ENCODE results near the gene TMPRSS13. TPM values are rescaled to one million over a fixed set of nuclear protein-coding genes. Genes with fewer than 3 reads are reported as not detected.

The TMPRSS13 gene
- total RNA-seq, 2 experiments from 2014 or later, result 0.99 to 1.4 TPM

DNA sequence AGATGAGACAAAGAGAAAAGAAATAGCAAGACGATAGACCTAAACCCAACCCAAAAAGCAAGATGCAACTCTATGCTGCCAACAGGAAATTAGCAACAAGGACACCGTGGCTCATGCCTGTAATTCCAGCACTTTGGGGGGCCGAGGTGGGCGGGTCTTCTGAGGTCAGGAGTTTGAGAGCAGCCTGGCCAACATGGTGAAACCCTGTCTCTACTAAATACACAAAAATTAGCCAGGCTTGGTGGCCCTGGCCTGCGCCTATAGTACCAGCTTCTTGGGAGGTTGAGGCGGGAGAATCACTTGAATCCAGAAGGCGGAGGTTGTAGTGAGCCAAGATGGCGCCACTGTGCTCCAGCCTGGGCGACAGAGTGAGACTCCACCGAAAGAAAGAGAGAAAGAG lies 32.7 kb upstream of the TMPRSS13 start:
- no peak overlapping the region for H3K27ac Mint-ChIP-seq
- H3K36me3 ChIP-seq (ENCODE audit: insufficient read depth, low read length), result no peaks in the 10 kb centered on the region
- DNase-seq, result no peak
- H3K36me3 Mint-ChIP-seq (ENCODE audit: low read depth), result peaks cover 23% of the 10 kb centered on the region
- CTCF ChIA-PET, result interaction anchor here (0.7 kb wide), 1 partner anchor 11 kb away, joined by 4 read pairs; no protein-coding TSS in a partner anchor
- H3K4me3 ChIP-seq (ENCODE audit: low read length), result no peak overlapping the region
- H3K27ac ChIP-seq (ENCODE audit: low read depth in 1 of 2, low read length in 2 of 2), result no peak overlapping the region
- peaks cover 0 to 8% of the 10 kb centered on the region in 2 experiments for H3K9me3 ChIP-seq (ENCODE audit: control insufficient read depth in 1 of 2, insufficient read depth in 1 of 2, low read length in 2 of 2)
- H3K27me3 ChIP-seq (ENCODE audit: control insufficient read depth in 1 of 2, insufficient read depth in 2 of 2, low read length in 2 of 2), result no peaks in the 10 kb centered on the region
- peaks cover 3% of the 10 kb centered on the region for H3K4me1 ChIP-seq (ENCODE audit: insufficient read depth, low read length)
- no peak for ATAC-seq (ENCODE audit: poor library complexity)
- intact Hi-C loops (cut with DNase I, micrococcal nuclease), result no loop called here
- peaks cover 53% of the 10 kb centered on the region for H3K4me1 Mint-ChIP-seq (ENCODE audit: low read depth)
- TF ChIP-seq, protein P1, sequence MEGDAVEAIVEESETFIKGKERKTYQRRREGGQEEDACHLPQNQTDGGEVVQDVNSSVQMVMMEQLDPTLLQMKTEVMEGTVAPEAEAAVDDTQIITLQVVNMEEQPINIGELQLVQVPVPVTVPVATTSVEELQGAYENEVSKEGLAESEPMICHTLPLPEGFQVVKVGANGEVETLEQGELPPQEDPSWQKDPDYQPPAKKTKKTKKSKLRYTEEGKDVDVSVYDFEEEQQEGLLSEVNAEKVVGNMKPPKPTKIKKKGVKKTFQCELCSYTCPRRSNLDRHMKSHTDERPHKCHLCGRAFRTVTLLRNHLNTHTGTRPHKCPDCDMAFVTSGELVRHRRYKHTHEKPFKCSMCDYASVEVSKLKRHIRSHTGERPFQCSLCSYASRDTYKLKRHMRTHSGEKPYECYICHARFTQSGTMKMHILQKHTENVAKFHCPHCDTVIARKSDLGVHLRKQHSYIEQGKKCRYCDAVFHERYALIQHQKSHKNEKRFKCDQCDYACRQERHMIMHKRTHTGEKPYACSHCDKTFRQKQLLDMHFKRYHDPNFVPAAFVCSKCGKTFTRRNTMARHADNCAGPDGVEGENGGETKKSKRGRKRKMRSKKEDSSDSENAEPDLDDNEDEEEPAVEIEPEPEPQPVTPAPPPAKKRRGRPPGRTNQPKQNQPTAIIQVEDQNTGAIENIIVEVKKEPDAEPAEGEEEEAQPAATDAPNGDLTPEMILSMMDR (IDR thresholded peaks at IDR 0.05), result no peak
- H3K4me3 Mint-ChIP-seq, result no peak overlapping the region
- POLR2A ChIA-PET, result no interaction called here
- no peaks in the 10 kb centered on the region for H3K27me3 Mint-ChIP-seq
- peaks cover 12% of the 10 kb centered on the region for H3K9me3 Mint-ChIP-seq

DNA sequence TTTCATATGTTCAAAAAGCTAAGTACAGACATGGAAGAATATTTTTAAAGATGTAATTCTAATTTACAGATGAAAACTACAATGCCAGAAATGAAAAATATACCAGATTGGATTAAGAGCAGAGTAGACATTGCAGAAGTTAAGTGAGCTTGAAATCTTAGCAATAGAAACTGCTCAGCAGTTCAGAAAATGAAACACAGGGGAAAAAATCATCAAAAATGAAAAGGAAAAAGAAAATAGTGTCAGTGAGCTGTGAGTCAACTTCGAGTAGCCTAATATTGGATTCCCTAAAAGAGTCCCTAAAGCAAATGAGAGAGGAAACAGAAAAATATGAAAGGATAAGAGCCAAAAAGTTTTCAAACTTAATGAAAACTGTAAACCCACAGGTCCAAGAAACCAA lies 31.2 kb upstream of the TMPRSS13 start:
- peaks cover 29% of the 10 kb centered on the region for H3K36me3 Mint-ChIP-seq (ENCODE audit: low read depth)
- H3K9me3 Mint-ChIP-seq, result peaks cover 14% of the 10 kb centered on the region
- no peaks in the 10 kb centered on the region for H3K27me3 Mint-ChIP-seq
- intact Hi-C loops (cut with DNase I, micrococcal nuclease), result no loop called here
- Histone ChIP-seq H3K4me3 (ENCODE audit: low read length) (no peak overlapping the region), H3K4me1 (ENCODE audit: insufficient read depth, low read length) (peaks cover 3% of the 10 kb centered on the region), H3K27me3 (ENCODE audit: control insufficient read depth in 1 of 2, insufficient read depth in 2 of 2, low read length in 2 of 2) (no peaks in the 10 kb centered on the region), H3K9me3 (ENCODE audit: control insufficient read depth in 1 of 2, insufficient read depth in 1 of 2, low read length in 2 of 2) (peaks cover 0 to 8% of the 10 kb centered on the region in 2 experiments), H3K36me3 (ENCODE audit: insufficient read depth, low read length) (no peaks in the 10 kb centered on the region), H3K27ac (ENCODE audit: low read depth in 1 of 2, low read length in 2 of 2) (no peak overlapping the region)
- ChIA-PET CTCF (interaction anchor here (1.0 to 2.0 kb wide), 3 partner anchors 10 to 153 kb away, joined by 3 to 12 read pairs (median 3); no protein-coding TSS in a partner anchor), POLR2A (interaction anchor here (1.0 to 1.9 kb wide), 4 partner anchors 9 to 145 kb away, joined by 3 to 13 read pairs (median 6); partner anchors contain the start of gene IL10RA)
- ATAC-seq (ENCODE audit: poor library complexity) (no peak), DNase-seq (no peak)
- no peak overlapping the region for H3K27ac Mint-ChIP-seq
- TF ChIP-seq, protein P1 (IDR thresholded peaks at IDR 0.05), result no peak
- H3K4me3 Mint-ChIP-seq, result no peak overlapping the region
- peaks cover 66% of the 10 kb centered on the region for H3K4me1 Mint-ChIP-seq (ENCODE audit: low read depth)

DNA sequence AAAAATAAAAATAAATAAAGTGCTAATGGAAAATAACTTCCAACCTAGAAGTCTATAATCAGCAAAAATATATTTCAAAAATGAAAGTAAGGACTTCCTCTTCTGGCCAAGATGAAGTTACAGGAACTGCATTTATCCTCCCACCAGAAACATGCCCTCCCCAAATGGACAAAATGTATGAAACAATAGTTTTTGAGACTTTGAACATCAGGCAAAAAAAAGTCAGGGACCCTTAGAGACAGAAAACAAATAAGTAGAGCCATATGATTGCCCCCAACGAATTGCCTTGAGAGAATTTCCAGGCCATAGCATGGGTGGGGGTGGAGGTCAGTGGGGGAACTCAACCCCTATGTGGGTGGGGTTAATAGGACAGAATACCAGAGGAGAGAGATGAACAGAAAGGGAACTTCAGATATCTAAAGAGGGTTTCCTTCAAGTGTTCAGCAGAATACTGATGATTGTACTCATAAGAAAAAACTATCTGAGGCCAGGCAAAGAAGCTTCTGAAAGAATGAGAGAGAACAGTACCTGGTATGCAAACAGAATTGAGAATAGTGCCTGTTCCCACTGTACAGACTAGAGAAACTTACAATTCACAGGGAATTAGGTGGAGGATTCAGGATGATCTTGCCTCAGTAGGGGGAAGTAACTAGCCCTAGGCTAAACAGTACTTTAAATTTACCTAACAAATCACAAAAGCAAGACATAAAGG lies 30.4 kb upstream of the TMPRSS13 start:
- H3K4me3 Mint-ChIP-seq, result no peak overlapping the region
- POLR2A ChIA-PET, result interaction anchor here (1.0 to 1.9 kb wide), 4 partner anchors 9 to 144 kb away, joined by 3 to 13 read pairs (median 6); partner anchors contain the start of gene IL10RA

More for the DNA sequence above, 30.4 kb upstream of the TMPRSS13 start:
- Mint-ChIP-seq H3K27ac (no peak overlapping the region), H3K27me3 (no peaks in the 10 kb centered on the region), H3K4me1 (ENCODE audit: low read depth) (peaks cover 73% of the 10 kb centered on the region), H3K9me3 (peaks cover 14% of the 10 kb centered on the region), H3K36me3 (ENCODE audit: low read depth) (peaks cover 29% of the 10 kb centered on the region)
- ATAC-seq (ENCODE audit: poor library complexity), result no peak
- H3K27ac ChIP-seq (ENCODE audit: low read depth in 1 of 2, low read length in 2 of 2), result no peak overlapping the region
- TF ChIP-seq, protein P1 (IDR thresholded peaks at IDR 0.05), result no peak
- no peaks in the 10 kb centered on the region for H3K27me3 ChIP-seq (ENCODE audit: control insufficient read depth in 1 of 2, insufficient read depth in 2 of 2, low read length in 2 of 2)
- peaks cover 0 to 8% of the 10 kb centered on the region in 2 experiments for H3K9me3 ChIP-seq (ENCODE audit: control insufficient read depth in 1 of 2, insufficient read depth in 1 of 2, low read length in 2 of 2)
- CTCF ChIA-PET, result interaction anchor here (2.0 kb wide), 1 partner anchor 13 kb away, joined by 12 read pairs; no protein-coding TSS in a partner anchor
- H3K4me1 ChIP-seq (ENCODE audit: insufficient read depth, low read length), result peaks cover 5% of the 10 kb centered on the region
- DNase-seq, result no peak
- intact Hi-C loops (cut with DNase I, micrococcal nuclease), result loop anchor here in 1 of 2 experiments (2.0 kb wide), 1 partner anchor 13 kb away; no protein-coding TSS in a partner anchor
- H3K4me3 ChIP-seq (ENCODE audit: low read length), result no peak overlapping the region
- no peaks in the 10 kb centered on the region for H3K36me3 ChIP-seq (ENCODE audit: insufficient read depth, low read length)
